Measurements from ENCODE around the gene DLG2.
"Not testable (repeated sequence)": the region's sequence is repeated elsewhere in the genome, so short reads cannot be mapped to it uniquely, and the experiment has no call there.

DNA sequence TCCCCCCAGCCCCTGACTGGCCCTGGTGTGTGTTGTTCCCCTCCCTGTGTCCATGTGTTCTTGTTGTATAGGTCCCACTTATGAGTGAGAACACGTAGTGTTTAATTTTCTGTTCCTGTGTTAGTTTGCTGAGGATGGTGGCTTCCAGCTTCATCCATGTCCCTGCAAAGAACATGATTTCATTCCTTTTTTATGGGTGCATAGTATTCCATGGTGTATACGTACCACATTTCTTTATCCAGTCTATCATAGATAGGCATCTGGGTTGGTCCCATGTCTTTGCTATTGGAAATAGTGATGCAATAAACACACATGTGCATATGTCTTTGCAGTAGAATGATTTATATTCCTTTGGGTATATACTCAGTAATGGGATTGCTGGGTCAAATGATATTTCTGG, 1895.9 kb downstream of the DLG2 start:
- TF ChIP-seq, protein P1, sequence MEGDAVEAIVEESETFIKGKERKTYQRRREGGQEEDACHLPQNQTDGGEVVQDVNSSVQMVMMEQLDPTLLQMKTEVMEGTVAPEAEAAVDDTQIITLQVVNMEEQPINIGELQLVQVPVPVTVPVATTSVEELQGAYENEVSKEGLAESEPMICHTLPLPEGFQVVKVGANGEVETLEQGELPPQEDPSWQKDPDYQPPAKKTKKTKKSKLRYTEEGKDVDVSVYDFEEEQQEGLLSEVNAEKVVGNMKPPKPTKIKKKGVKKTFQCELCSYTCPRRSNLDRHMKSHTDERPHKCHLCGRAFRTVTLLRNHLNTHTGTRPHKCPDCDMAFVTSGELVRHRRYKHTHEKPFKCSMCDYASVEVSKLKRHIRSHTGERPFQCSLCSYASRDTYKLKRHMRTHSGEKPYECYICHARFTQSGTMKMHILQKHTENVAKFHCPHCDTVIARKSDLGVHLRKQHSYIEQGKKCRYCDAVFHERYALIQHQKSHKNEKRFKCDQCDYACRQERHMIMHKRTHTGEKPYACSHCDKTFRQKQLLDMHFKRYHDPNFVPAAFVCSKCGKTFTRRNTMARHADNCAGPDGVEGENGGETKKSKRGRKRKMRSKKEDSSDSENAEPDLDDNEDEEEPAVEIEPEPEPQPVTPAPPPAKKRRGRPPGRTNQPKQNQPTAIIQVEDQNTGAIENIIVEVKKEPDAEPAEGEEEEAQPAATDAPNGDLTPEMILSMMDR (IDR thresholded peaks at IDR 0.05), result not testable (repeated sequence)
- not testable (repeated sequence) for TF ChIP-seq POLR2A, POLR2AphosphoS5 (IDR thresholded peaks at IDR 0.05)

All from sigmoid colon (tissue), 4 donors.